ENCODE results near the gene MYH13. TPM values are rescaled to one million over a fixed set of nuclear protein-coding genes. Genes with fewer than 3 reads are reported as not detected.
A peak's percentile ranks its signal among the peaks of the same experiment; 100 is the strongest.

The MYH13 gene
- total and polyA plus RNA-seq, 10 of the 15 experiments (the other 5 are each of a cell fraction or from before 2014, with no cell fraction given) = 0.01 to 0.04 (median 0.03) TPM; not detected in 4

DNA sequence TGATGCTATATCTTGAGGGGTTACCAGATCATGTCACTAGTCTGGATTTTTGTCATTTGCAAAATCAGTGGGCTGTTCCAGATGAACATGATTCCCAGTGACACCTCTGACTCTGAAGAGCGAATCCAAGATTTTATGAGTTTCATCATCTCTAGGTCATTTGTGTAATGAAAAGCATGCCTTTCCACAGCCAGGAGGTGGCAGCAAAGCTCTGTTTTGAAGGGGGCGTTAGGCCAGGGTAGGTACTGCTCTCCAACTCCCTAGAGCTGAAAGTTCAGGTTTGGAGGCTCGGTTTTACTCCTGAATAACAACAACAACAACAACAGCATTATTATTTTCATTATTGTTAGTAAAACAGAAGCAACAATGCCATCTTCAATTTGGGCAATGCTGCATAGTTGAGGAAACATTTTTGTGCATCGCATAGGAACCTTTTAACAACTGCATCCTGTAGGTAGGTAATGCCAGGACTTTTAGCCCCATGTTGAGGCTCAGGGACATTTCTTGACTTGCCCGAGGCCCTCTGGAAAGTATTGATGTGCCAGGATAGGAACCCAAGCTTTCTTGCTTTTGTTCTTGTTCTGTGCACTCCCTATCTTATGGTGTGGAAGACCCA, 77.0 kb downstream of the MYH13 start:
- RAD21 ChIA-PET (ENCODE audit: unreplicated experiment) = interaction anchor here (0.5 to 1.5 kb wide), 2 partner anchors 319 to 322 kb away, joined by 3 to 4 read pairs; no protein-coding TSS in a partner anchor
- CTCF ChIA-PET = interaction anchor here (0.5 to 2.1 kb wide), 16 partner anchors 9 to 371 kb away, joined by 3 to 12 read pairs (median 3); no protein-coding TSS in a partner anchor
- no peak overlapping the region for H3K4me3 ChIP-seq
- H3K36me3 ChIP-seq (ENCODE audit: control insufficient read depth in 2 of 2, insufficient read depth in 2 of 2, low read length in 1 of 2) = no peaks in the 10 kb centered on the region
- POLR2A ChIA-PET = no interaction called here
- WGBS (ENCODE audit: insufficient coverage, insufficient replicate concordance, low lambda C conversion rate, missing lambda C conversion rate) = 23% methylated on average over 5 of the region's 5 CpGs
- peak; percentile 41 for FAIRE-seq
- peak; percentile 21 for DNase-seq (ENCODE audit: low read depth, low spot score)
- TF ChIP-seq PAX8 (IDR thresholded peaks at IDR 0.05) = no peak
- no peak for TF ChIP-seq FOXK2 (IDR thresholded peaks at IDR 0.05)
- TF ChIP-seq EED (IDR thresholded peaks at IDR 0.05; ENCODE audit: low read depth) = no peak
- no peak for TF ChIP-seq KDM1A (IDR thresholded peaks at IDR 0.05; ENCODE audit: borderline replicate concordance)
- no peak for TF ChIP-seq TCF12 (IDR thresholded peaks at IDR 0.05; ENCODE audit: low read depth, low read length)
- no peak for TF ChIP-seq HCFC1 (IDR thresholded peaks at IDR 0.05; ENCODE audit: low read length)
- TF ChIP-seq, protein P1, sequence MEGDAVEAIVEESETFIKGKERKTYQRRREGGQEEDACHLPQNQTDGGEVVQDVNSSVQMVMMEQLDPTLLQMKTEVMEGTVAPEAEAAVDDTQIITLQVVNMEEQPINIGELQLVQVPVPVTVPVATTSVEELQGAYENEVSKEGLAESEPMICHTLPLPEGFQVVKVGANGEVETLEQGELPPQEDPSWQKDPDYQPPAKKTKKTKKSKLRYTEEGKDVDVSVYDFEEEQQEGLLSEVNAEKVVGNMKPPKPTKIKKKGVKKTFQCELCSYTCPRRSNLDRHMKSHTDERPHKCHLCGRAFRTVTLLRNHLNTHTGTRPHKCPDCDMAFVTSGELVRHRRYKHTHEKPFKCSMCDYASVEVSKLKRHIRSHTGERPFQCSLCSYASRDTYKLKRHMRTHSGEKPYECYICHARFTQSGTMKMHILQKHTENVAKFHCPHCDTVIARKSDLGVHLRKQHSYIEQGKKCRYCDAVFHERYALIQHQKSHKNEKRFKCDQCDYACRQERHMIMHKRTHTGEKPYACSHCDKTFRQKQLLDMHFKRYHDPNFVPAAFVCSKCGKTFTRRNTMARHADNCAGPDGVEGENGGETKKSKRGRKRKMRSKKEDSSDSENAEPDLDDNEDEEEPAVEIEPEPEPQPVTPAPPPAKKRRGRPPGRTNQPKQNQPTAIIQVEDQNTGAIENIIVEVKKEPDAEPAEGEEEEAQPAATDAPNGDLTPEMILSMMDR (IDR thresholded peaks at IDR 0.05 in 2 of 3, conservative IDR thresholded peaks at IDR 0.05 in 1 of 3; ENCODE audit: control insufficient read depth in 2 of 3, extremely low read depth in 1 of 3, insufficient read depth in 1 of 3, low read depth in 3 of 3, low read length in 3 of 3) = peak; percentile 72 to 79 (median 77)
- no peak for TF ChIP-seq SREBF1 (IDR thresholded peaks at IDR 0.05; ENCODE audit: low read length)
- TF ChIP-seq ETV6 (conservative IDR thresholded peaks at IDR 0.05 in 1 of 2, IDR thresholded peaks at IDR 0.05 in 1 of 2; ENCODE audit: borderline replicate concordance in 1 of 2, low read depth in 1 of 2) = no peak
- TF ChIP-seq, protein P2, sequence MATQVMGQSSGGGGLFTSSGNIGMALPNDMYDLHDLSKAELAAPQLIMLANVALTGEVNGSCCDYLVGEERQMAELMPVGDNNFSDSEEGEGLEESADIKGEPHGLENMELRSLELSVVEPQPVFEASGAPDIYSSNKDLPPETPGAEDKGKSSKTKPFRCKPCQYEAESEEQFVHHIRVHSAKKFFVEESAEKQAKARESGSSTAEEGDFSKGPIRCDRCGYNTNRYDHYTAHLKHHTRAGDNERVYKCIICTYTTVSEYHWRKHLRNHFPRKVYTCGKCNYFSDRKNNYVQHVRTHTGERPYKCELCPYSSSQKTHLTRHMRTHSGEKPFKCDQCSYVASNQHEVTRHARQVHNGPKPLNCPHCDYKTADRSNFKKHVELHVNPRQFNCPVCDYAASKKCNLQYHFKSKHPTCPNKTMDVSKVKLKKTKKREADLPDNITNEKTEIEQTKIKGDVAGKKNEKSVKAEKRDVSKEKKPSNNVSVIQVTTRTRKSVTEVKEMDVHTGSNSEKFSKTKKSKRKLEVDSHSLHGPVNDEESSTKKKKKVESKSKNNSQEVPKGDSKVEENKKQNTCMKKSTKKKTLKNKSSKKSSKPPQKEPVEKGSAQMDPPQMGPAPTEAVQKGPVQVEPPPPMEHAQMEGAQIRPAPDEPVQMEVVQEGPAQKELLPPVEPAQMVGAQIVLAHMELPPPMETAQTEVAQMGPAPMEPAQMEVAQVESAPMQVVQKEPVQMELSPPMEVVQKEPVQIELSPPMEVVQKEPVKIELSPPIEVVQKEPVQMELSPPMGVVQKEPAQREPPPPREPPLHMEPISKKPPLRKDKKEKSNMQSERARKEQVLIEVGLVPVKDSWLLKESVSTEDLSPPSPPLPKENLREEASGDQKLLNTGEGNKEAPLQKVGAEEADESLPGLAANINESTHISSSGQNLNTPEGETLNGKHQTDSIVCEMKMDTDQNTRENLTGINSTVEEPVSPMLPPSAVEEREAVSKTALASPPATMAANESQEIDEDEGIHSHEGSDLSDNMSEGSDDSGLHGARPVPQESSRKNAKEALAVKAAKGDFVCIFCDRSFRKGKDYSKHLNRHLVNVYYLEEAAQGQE (IDR thresholded peaks at IDR 0.05; ENCODE audit: low read depth, low read length) = no peak
- no peak for TF ChIP-seq NR2C1 (IDR thresholded peaks at IDR 0.05)
- TF ChIP-seq MLLT1 (IDR thresholded peaks at IDR 0.05) = no peak
- TF ChIP-seq EP300 (IDR thresholded peaks at IDR 0.05; ENCODE audit: borderline replicate concordance in 1 of 2, control insufficient read depth in 1 of 2, low read depth in 2 of 2, low read length in 2 of 2) = no peak
- TF ChIP-seq RAD21 (IDR thresholded peaks at IDR 0.05; ENCODE audit: insufficient read depth, low read depth, low read length) = peak; percentile 58
- TF ChIP-seq ZNF274 (IDR thresholded peaks at IDR 0.05; ENCODE audit: insufficient read depth, insufficient read length) = no peak
- no peak for TF ChIP-seq ZSCAN29 (IDR thresholded peaks at IDR 0.05)
- TF ChIP-seq SMC3 (IDR thresholded peaks at IDR 0.05; ENCODE audit: borderline replicate concordance, low read length) = peak; percentile 58
- no peaks in the 10 kb centered on the region; the same call in 2 of the 3 replicates for H3K9me3 ChIP-seq (replicated peaks; ENCODE audit: control insufficient read depth, insufficient read depth, low read length)
- H3K79me2 ChIP-seq (ENCODE audit: control insufficient read depth, insufficient read depth, low read length) = no peaks in the 10 kb centered on the region
- intact Hi-C loops (cut with micrococcal nuclease; ENCODE audit: unreplicated experiment) (loop anchor here (1.0 to 10.0 kb wide), 4 partner anchors 61 to 371 kb away; no protein-coding TSS in a partner anchor), in situ Hi-C loops (cut with MboI) (no loop called here)
- no peaks in the 10 kb centered on the region for H3K27me3 ChIP-seq (replicated peaks in 1 of 2; ENCODE audit: control insufficient read depth in 2 of 2, insufficient read depth in 2 of 2, low read length in 1 of 2)
- peaks cover 17% of the 10 kb centered on the region; the same call in 1 of the 2 replicates for H3K4me1 ChIP-seq (ENCODE audit: control insufficient read depth, insufficient read depth, low read length)
- no peak overlapping the region for H3K27ac ChIP-seq (ENCODE audit: control insufficient read depth, insufficient read depth)
- H2AFZ ChIP-seq (ENCODE audit: control insufficient read depth, low read depth, low read length) = no peak overlapping the region
- peak; percentile 77 for ATAC-seq
- SMC1A ChIA-PET (ENCODE audit: uncharacterized antibody, unreplicated experiment) = interaction anchor here (0.9 to 1.4 kb wide), 6 partner anchors 35 to 329 kb away, joined by 3 to 7 read pairs (median 3); no protein-coding TSS in a partner anchor
- no peak overlapping the region for H3K9ac ChIP-seq (ENCODE audit: control insufficient read depth, insufficient read depth, low read length)
- H3K4me2 ChIP-seq (ENCODE audit: control insufficient read depth, insufficient read depth) = no peak overlapping the region
- no TSS peak for BruUV-seq (replicated peaks)
- no peaks in the 10 kb centered on the region for H4K20me1 ChIP-seq (ENCODE audit: control insufficient read depth, insufficient read depth)

Data from GM12878 (cell line).